ENCODE results near the gene CCDC93.

DNA sequence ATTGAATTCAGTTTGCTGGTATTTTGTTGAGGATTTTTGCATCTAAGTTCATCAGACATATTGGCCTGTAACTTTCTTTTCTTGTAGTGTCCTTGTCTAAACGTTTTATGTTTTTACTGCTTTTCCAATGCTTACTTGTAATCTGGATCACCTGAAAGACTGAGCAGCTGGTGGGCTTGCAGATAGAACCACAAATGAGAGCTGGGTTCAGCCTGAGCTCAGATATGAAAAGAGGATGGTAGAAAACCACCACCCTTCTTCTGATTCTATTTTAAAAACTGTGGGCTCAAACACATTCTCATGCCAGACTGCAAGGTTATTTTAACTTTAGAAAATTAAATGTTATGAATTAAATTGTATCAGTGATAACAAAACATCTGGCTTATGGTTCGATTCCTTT is 128.6 kb downstream of the CCDC93 start:
- TF ChIP-seq, protein P1, sequence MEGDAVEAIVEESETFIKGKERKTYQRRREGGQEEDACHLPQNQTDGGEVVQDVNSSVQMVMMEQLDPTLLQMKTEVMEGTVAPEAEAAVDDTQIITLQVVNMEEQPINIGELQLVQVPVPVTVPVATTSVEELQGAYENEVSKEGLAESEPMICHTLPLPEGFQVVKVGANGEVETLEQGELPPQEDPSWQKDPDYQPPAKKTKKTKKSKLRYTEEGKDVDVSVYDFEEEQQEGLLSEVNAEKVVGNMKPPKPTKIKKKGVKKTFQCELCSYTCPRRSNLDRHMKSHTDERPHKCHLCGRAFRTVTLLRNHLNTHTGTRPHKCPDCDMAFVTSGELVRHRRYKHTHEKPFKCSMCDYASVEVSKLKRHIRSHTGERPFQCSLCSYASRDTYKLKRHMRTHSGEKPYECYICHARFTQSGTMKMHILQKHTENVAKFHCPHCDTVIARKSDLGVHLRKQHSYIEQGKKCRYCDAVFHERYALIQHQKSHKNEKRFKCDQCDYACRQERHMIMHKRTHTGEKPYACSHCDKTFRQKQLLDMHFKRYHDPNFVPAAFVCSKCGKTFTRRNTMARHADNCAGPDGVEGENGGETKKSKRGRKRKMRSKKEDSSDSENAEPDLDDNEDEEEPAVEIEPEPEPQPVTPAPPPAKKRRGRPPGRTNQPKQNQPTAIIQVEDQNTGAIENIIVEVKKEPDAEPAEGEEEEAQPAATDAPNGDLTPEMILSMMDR (IDR thresholded peaks at IDR 0.05; ENCODE audit: low read depth, low read length, poor library complexity, severe bottlenecking) = no peak
- TF ChIP-seq EZH2phosphoT487 (IDR thresholded peaks at IDR 0.05; ENCODE audit: borderline replicate concordance, low read length) = no peak
